ENCODE measurements around the gene ERGIC3.

DNA sequence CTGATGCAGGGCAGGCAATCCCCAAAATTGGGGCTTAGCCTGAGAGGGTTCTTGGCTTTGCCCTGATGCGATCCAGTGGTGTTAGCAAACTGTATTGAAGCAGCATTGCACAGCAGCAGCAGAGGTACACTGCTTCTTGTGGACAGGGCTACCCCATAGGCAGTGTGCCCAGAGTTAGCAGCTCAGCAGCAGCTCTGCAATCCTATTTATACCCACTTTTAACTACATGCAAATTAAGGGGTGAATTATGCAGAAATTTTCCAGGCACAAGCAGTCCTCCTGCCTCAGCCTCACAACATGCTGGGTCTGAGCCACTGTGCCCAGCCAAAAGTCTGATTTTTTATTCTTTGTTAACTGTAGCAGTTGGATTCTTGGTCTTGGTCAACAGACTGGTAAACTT, 16.2 kb upstream of the ERGIC3 start:
- TF ChIP-seq, protein P1, sequence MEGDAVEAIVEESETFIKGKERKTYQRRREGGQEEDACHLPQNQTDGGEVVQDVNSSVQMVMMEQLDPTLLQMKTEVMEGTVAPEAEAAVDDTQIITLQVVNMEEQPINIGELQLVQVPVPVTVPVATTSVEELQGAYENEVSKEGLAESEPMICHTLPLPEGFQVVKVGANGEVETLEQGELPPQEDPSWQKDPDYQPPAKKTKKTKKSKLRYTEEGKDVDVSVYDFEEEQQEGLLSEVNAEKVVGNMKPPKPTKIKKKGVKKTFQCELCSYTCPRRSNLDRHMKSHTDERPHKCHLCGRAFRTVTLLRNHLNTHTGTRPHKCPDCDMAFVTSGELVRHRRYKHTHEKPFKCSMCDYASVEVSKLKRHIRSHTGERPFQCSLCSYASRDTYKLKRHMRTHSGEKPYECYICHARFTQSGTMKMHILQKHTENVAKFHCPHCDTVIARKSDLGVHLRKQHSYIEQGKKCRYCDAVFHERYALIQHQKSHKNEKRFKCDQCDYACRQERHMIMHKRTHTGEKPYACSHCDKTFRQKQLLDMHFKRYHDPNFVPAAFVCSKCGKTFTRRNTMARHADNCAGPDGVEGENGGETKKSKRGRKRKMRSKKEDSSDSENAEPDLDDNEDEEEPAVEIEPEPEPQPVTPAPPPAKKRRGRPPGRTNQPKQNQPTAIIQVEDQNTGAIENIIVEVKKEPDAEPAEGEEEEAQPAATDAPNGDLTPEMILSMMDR (IDR thresholded peaks at IDR 0.05): no peak
- no peak for TF ChIP-seq POLR2A (IDR thresholded peaks at IDR 0.05)
